GM12878 (cell line): ENCODE measurements around the gene INSC. TPM values are rescaled to one million over a fixed set of nuclear protein-coding genes. Genes with fewer than 3 reads are reported as not detected.

ENCODE experiments used
- ATAC-seq: fragments of 200-7000 bp; cut with Tn5 transposase; 3 replicates; pipeline ENCODE4 v1.9.1; 2020; ENCODE audit warnings: mild to moderate bottlenecking, moderate library complexity
- BruUV-seq: library from RNA; stranded (reverse); fragments of 400-500 nt; replicated peaks from 2 replicates; lab custom pipeline; 2021; lab: Mats Ljungman, UMichigan
- CTCF ChIA-PET: fragments of 300-600 bp; sonication (Branson Sonifier 250); formaldehyde crosslinking; extraction: SDS; loops from one replicate; lab custom pipeline; 2021; ENCODE audit warnings: inconsistent platforms; lab: Yijun Ruan, JAX
- POLR2A ChIA-PET: fragments of 350-600 bp; formaldehyde crosslinking; extraction: SDS; loops from one replicate; lab custom pipeline; 2021; ENCODE audit warnings: inconsistent platforms; lab: Charles Lee
- RAD21 ChIA-PET: fragments of 300-600 bp; sonication (Branson Sonifier 250); formaldehyde crosslinking; loops from one replicate; lab custom pipeline; 2023; ENCODE audit warnings: antibody characterized with exemption; ENCODE audit not compliant: unreplicated experiment; lab: Charles Lee
- SMC1A ChIA-PET: fragments of 300-600 bp; sonication (Branson Sonifier 250); formaldehyde crosslinking; loops from one replicate; lab custom pipeline; 2023; ENCODE audit not compliant: unreplicated experiment, uncharacterized antibody; lab: Charles Lee
- DNase-seq: peaks from one replicate; pipeline ENCODE4 v3.0.0-alpha.2; 2011; ENCODE audit warnings: low read depth, low spot score
- FAIRE-seq: peaks from 3 replicates; lab custom pipeline; 2011; peaks lifted over from hg19 to GRCh38; lab: Jason Lieb, UNC
- H2AFZ ChIP-seq: 2 replicates; pipeline ENCODE4 v1.6.0; 2011; ENCODE audit warnings: low read depth, low read length, control low read depth; ENCODE audit not compliant: control insufficient read depth
- H3K27ac ChIP-seq: 2 replicates; pipeline ENCODE4 v1.5.1; 2011; ENCODE audit warnings: control low read depth; ENCODE audit not compliant: control insufficient read depth, insufficient read depth
- H3K27me3 ChIP-seq, 2 experiments: replicated peaks in 1 of 2; 2 replicates each; pipeline versions ENCODE4 v1.6.0 to v1.6.1; 2011; ENCODE audit warnings: low read length in 1 of 2; ENCODE audit not compliant: control insufficient read depth in 2 of 2, insufficient read depth in 2 of 2
- H3K36me3 ChIP-seq, 2 experiments: 2 replicates each; pipeline ENCODE4 v1.5.1; 2011; ENCODE audit warnings: low read length in 1 of 2; ENCODE audit not compliant: control insufficient read depth in 2 of 2, insufficient read depth in 2 of 2
- H3K4me1 ChIP-seq: 2 replicates; pipeline ENCODE4 v1.6.1; 2011; ENCODE audit warnings: mild to moderate bottlenecking, low read length, moderate library complexity, mixed read lengths; ENCODE audit not compliant: control insufficient read depth, insufficient read depth
- H3K4me2 ChIP-seq: 2 replicates; pipeline ENCODE4 v1.6.0; 2011; ENCODE audit warnings: control low read depth; ENCODE audit not compliant: control insufficient read depth, insufficient read depth
- H3K4me3 ChIP-seq: fragments of 200-600 bp; sonication (generic); 2 replicates; pipeline ENCODE4 v1.5.1; 2016
- H3K79me2 ChIP-seq: 2 replicates; pipeline ENCODE4 v1.6.0; 2011; ENCODE audit warnings: low read length; ENCODE audit not compliant: control insufficient read depth, insufficient read depth
- H3K9ac ChIP-seq: 2 replicates; pipeline ENCODE4 v1.8.0; 2011; ENCODE audit warnings: low read length, control low read depth, mixed read lengths; ENCODE audit not compliant: control insufficient read depth, insufficient read depth
- H3K9me3 ChIP-seq: replicated peaks from 3 replicates; pipeline ENCODE4 v1.5.1; 2011; ENCODE audit warnings: mild to moderate bottlenecking, low read length; ENCODE audit not compliant: control insufficient read depth, insufficient read depth
- H4K20me1 ChIP-seq: 2 replicates; pipeline ENCODE4 v1.6.0; 2011; ENCODE audit not compliant: control insufficient read depth, insufficient read depth
- BMI1 ChIP-seq: fragments of 450-650 bp; IDR thresholded peaks from 2 replicates; pipeline ENCODE4 v1.6.1; 2016; ENCODE audit warnings: mild to moderate bottlenecking, moderate library complexity, borderline replicate concordance
- CHD2 ChIP-seq: IDR thresholded peaks from 2 replicates; pipeline ENCODE4 v1.6.1; 2011; ENCODE audit warnings: low read depth, low read length, improper control_type of control experiment, borderline replicate concordance
- E4F1 ChIP-seq: fragments of 450-650 bp; IDR thresholded peaks from 2 replicates; pipeline ENCODE4 v1.6.1; 2018; ENCODE audit warnings: borderline replicate concordance, mild to moderate bottlenecking; ENCODE audit not compliant: partially characterized antibody
- HDAC2 ChIP-seq: fragments of 200-600 bp; sonication (generic); IDR thresholded peaks from 2 replicates; pipeline ENCODE4 v1.6.1; 2017
- KDM1A ChIP-seq: fragments of 200-600 bp; sonication (generic); IDR thresholded peaks from 2 replicates; pipeline ENCODE4 v1.6.1; 2016; ENCODE audit warnings: borderline replicate concordance
- LARP7 ChIP-seq: fragments of 450-650 bp; IDR thresholded peaks from 2 replicates; pipeline ENCODE4 v1.6.1; 2017; ENCODE audit warnings: mild to moderate bottlenecking
- NBN ChIP-seq: fragments of 450-650 bp; IDR thresholded peaks from 2 replicates; pipeline ENCODE4 v1.6.1; 2016
- PML ChIP-seq: IDR thresholded peaks from 2 replicates; pipeline ENCODE4 v1.6.1; 2012; ENCODE audit warnings: low read length, inconsistent platforms
- RFX5 ChIP-seq: IDR thresholded peaks from 2 replicates; pipeline ENCODE4 v1.6.1; 2011; ENCODE audit warnings: low read depth, low read length, improper control_type of control experiment
- SMAD1 ChIP-seq: fragments of 450-650 bp; IDR thresholded peaks from 2 replicates; pipeline ENCODE4 v1.6.1; 2018; ENCODE audit warnings: mild to moderate bottlenecking, low read depth; ENCODE audit not compliant: partially characterized antibody
- SMARCA5 ChIP-seq: fragments of 450-650 bp; IDR thresholded peaks from 2 replicates; pipeline ENCODE4 v1.6.1; 2017; ENCODE audit warnings: mild to moderate bottlenecking
- WGBS: methylation state at CpG from one replicate; pipeline ENCODE4 v1.1.6; 2016; ENCODE audit warnings: low lambda C conversion rate; ENCODE audit not compliant: insufficient replicate concordance, insufficient coverage; ENCODE audit errors: missing lambda C conversion rate; 5-methylcytosine and 5-hydroxymethylcytosine counted together
- in situ Hi-C: fragments of 300-500 bp; cut with MboI; formaldehyde crosslinking; loops from 9 replicates; pipeline ENCODE4 v1.14.3; 2018; ENCODE audit warnings: mixed read lengths
- intact Hi-C: fragments of 100-400 bp; cut with micrococcal nuclease; formaldehyde crosslinking; loops from one replicate; pipeline ENCODE4 v1.14.2; 2022; ENCODE audit not compliant: unreplicated experiment
- polyA plus RNA-seq, 11 experiments: library from polyadenylated mRNA; depleted of rRNA in 4 of 11; unstranded in 6 of 11; stranded (reverse) in 5 of 11; fragments of >200 nt; fragmentation: Nextera tagmentation in 4 of 11; fragmentation: Illumina TruSeq in 1 of 11; extraction: Ambion mirVana in 4 of 11; extraction: Trizol in 1 of 11; gene quantifications; 1 replicate in 1 of 11; 2 replicates in 10 of 11; pipeline versions ENCODE4 v1.2.1 to v1.2.3, GENCODE V29; 2011 to 2016; ENCODE audit warnings: inconsistent platforms in 2 of 11, missing spikeins in 2 of 11, low read depth in 1 of 11
- total RNA-seq, 4 experiments: library from RNA; depleted of rRNA in 3 of 4; stranded (reverse); fragments of >200 nt in 3 of 4; fragmentation: Illumina TruSeq in 1 of 4; extraction: Trizol in 1 of 4; gene quantifications; 2 replicates each; pipeline versions ENCODE4 v1.2.1 to v1.2.3, GENCODE V29; 2013 to 2021
- TF ChIP-seq, protein P1 (sequence below): fragments of 450-650 bp; IDR thresholded peaks from 2 replicates; pipeline ENCODE4 v1.6.1; 2016; ENCODE audit warnings: mild to moderate bottlenecking
- TF ChIP-seq, protein P2 (sequence below): fragments of 450-650 bp; IDR thresholded peaks from 2 replicates; pipeline ENCODE4 v1.6.1; 2016; ENCODE audit warnings: mild to moderate bottlenecking, moderate library complexity, borderline replicate concordance

Gene INSC
- total and polyA plus RNA-seq, 10 of the 15 experiments (the other 5 are each of a cell fraction or from before 2014, with no cell fraction given), result 0.13 to 0.33 TPM; not detected in 8

GRCh38 chr11:15145151-15145550, 30.4 kb downstream of the INSC start:
- DNase-seq, result no peak
- H3K36me3 ChIP-seq, result no peaks in the 10 kb centered on the region
- RAD21 ChIA-PET, result no interaction called here
- no peak overlapping the region for H2AFZ ChIP-seq
- no peaks in the 10 kb centered on the region for H3K4me1 ChIP-seq
- H3K27me3 ChIP-seq, result no peaks in the 10 kb centered on the region
- no peak overlapping the region for H3K27ac ChIP-seq
- no peaks in the 10 kb centered on the region for H4K20me1 ChIP-seq
- in situ Hi-C loops, result no loop called here
- 17% methylated on average over 2 of the region's 2 CpGs for WGBS
- no peak overlapping the region for H3K4me3 ChIP-seq
- TF ChIP-seq SMARCA5 (no peak), HDAC2 (no peak), BMI1 (no peak), SMAD1 (no peak), NBN (no peak), CHD2 (no peak), LARP7 (no peak), KDM1A (no peak), PML (no peak), E4F1 (no peak), RFX5 (no peak)
- TF ChIP-seq, protein P1, sequence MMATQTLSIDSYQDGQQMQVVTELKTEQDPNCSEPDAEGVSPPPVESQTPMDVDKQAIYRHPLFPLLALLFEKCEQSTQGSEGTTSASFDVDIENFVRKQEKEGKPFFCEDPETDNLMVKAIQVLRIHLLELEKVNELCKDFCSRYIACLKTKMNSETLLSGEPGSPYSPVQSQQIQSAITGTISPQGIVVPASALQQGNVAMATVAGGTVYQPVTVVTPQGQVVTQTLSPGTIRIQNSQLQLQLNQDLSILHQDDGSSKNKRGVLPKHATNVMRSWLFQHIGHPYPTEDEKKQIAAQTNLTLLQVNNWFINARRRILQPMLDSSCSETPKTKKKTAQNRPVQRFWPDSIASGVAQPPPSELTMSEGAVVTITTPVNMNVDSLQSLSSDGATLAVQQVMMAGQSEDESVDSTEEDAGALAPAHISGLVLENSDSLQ, result no peak
- TF ChIP-seq, protein P2, sequence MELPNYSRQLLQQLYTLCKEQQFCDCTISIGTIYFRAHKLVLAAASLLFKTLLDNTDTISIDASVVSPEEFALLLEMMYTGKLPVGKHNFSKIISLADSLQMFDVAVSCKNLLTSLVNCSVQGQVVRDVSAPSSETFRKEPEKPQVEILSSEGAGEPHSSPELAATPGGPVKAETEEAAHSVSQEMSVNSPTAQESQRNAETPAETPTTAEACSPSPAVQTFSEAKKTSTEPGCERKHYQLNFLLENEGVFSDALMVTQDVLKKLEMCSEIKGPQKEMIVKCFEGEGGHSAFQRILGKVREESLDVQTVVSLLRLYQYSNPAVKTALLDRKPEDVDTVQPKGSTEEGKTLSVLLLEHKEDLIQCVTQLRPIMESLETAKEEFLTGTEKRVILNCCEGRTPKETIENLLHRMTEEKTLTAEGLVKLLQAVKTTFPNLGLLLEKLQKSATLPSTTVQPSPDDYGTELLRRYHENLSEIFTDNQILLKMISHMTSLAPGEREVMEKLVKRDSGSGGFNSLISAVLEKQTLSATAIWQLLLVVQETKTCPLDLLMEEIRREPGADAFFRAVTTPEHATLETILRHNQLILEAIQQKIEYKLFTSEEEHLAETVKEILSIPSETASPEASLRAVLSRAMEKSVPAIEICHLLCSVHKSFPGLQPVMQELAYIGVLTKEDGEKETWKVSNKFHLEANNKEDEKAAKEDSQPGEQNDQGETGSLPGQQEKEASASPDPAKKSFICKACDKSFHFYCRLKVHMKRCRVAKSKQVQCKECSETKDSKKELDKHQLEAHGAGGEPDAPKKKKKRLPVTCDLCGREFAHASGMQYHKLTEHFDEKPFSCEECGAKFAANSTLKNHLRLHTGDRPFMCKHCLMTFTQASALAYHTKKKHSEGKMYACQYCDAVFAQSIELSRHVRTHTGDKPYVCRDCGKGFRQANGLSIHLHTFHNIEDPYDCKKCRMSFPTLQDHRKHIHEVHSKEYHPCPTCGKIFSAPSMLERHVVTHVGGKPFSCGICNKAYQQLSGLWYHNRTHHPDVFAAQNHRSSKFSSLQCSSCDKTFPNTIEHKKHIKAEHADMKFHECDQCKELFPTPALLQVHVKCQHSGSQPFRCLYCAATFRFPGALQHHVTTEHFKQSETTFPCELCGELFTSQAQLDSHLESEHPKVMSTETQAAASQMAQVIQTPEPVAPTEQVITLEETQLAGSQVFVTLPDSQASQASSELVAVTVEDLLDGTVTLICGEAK, result no peak
- TF ChIP-seq, all 136 proteins: peak for 0
- intact Hi-C loops, result no loop called here
- no TSS peak for BruUV-seq
- FAIRE-seq (no peak), ATAC-seq (no peak)
- no peak overlapping the region for H3K4me2 ChIP-seq
- CTCF ChIA-PET, result no interaction called here
- SMC1A ChIA-PET, result no interaction called here
- no peaks in the 10 kb centered on the region; the same call in 2 of the 3 replicates for H3K9me3 ChIP-seq
- POLR2A ChIA-PET, result no interaction called here
- H3K79me2 ChIP-seq, result no peaks in the 10 kb centered on the region
- no peak overlapping the region for H3K9ac ChIP-seq
